Mammary epithelial cell (primary cell): ENCODE data around the gene PRICKLE2.

Experiments used
- CTCF ChIP-seq, 2 donors: IDR thresholded peaks in 1 of 2; conservative IDR thresholded peaks in 1 of 2; 2 replicates each; pipeline ENCODE4 v1.5.1; 2011 to 2012; ENCODE audit warnings: inconsistent platforms in 2 of 2, low read length in 2 of 2, mild to moderate bottlenecking in 2 of 2, control low read depth in 1 of 2, low read depth in 1 of 2; ENCODE audit not compliant: insufficient read depth in 1 of 2; ENCODE audit errors: extremely low read depth in 1 of 2
- EZH2 ChIP-seq: IDR thresholded peaks from 2 replicates; pipeline ENCODE4 v1.6.1; 2012; ENCODE audit warnings: low read length, inconsistent platforms, borderline replicate concordance

- TF ChIP-seq CTCF (conservative IDR thresholded peaks at IDR 0.05 in 1 of 2, IDR thresholded peaks at IDR 0.05 in 1 of 2; ENCODE audit: extremely low read depth in 1 of 2, insufficient read depth in 1 of 2, low read depth in 1 of 2, low read length in 2 of 2) (no peak), EZH2 (no peak)
These were observed 14.6 kb upstream of the PRICKLE2 start for GRCh38 chr3:64239841-64240240.
